ENCODE data around the gene TMEM132D.

TMEM132D gene

GRCh38 chr12:129337413-129337812 lies 566.4 kb downstream of the TMEM132D start:
- no peak for DNase-seq (ENCODE audit: low spot score)

GRCh38 chr12:129335773-129336172 lies 568.1 kb downstream of the TMEM132D start:
- DNase-seq (ENCODE audit: low spot score): no peak

GRCh38 chr12:129332286-129332685 lies 571.5 kb downstream of the TMEM132D start:
- no peak for DNase-seq (ENCODE audit: low spot score)

- DNase-seq (ENCODE audit: low spot score): no peak
Measured at GRCh38 chr12:129331356-129332085, 572.3 kb downstream of the TMEM132D start.

- DNase-seq (ENCODE audit: low spot score): no peak
Measured at GRCh38 chr12:129328235-129328634, 575.6 kb downstream of the TMEM132D start.

- DNase-seq (ENCODE audit: low spot score): no peak
Measured at GRCh38 chr12:129325566-129325965, 578.3 kb downstream of the TMEM132D start.

- no peak for DNase-seq (ENCODE audit: low spot score)
Measured at GRCh38 chr12:129312048-129312447, 591.8 kb downstream of the TMEM132D start.

- no peak for DNase-seq (ENCODE audit: low spot score)
Measured at GRCh38 chr12:129310346-129310745, 593.5 kb downstream of the TMEM132D start.

GRCh38 chr12:129305851-129306250 lies 598.0 kb downstream of the TMEM132D start:
- DNase-seq (ENCODE audit: low spot score): no peak

GRCh38 chr12:129304529-129304928 lies 599.3 kb downstream of the TMEM132D start:
- no peak for DNase-seq (ENCODE audit: low spot score)

GRCh38 chr12:129300011-129300410 lies 603.8 kb downstream of the TMEM132D start:
- no peak for DNase-seq (ENCODE audit: low spot score)

- DNase-seq (ENCODE audit: low spot score): no peak
Measured at GRCh38 chr12:129298921-129299320, 604.9 kb downstream of the TMEM132D start.

GRCh38 chr12:129296671-129297070 lies 607.2 kb downstream of the TMEM132D start:
- DNase-seq (ENCODE audit: low spot score): no peak

GRCh38 chr12:129294868-129295267 lies 609.0 kb downstream of the TMEM132D start:
- DNase-seq (ENCODE audit: low spot score): no peak

- no peak for DNase-seq (ENCODE audit: low spot score)
Measured at GRCh38 chr12:129279771-129280170, 624.1 kb downstream of the TMEM132D start.

- no peak for DNase-seq (ENCODE audit: low spot score)
Measured at GRCh38 chr12:129276361-129277060, 627.3 kb downstream of the TMEM132D start.

- DNase-seq (ENCODE audit: low spot score): no peak
Measured at GRCh38 chr12:129269756-129270495, 633.9 kb downstream of the TMEM132D start.

GRCh38 chr12:129258781-129259318 lies 645.0 kb downstream of the TMEM132D start:
- DNase-seq (ENCODE audit: low spot score): no peak

- DNase-seq (ENCODE audit: low spot score): no peak
Measured at GRCh38 chr12:129257524-129257923, 646.3 kb downstream of the TMEM132D start.

GRCh38 chr12:129246630-129247029 lies 657.2 kb downstream of the TMEM132D start:
- no peak for DNase-seq (ENCODE audit: low spot score)

- DNase-seq (ENCODE audit: low spot score): no peak
Measured at GRCh38 chr12:129245769-129246168, 658.1 kb downstream of the TMEM132D start.

GRCh38 chr12:129241852-129242251 lies 662.0 kb downstream of the TMEM132D start:
- DNase-seq (ENCODE audit: low spot score): no peak

- DNase-seq (ENCODE audit: low spot score): no peak
Measured at GRCh38 chr12:129237881-129238280, 665.9 kb downstream of the TMEM132D start.
